Neural progenitor cell (in vitro differentiated cells): ENCODE data around the gene SMIM45.

ENCODE experiments used
- EZH2 ChIP-seq: fragments of 200-600 bp; sonication (generic); IDR thresholded peaks from 2 replicates; pipeline ENCODE4 v1.6.1; 2017; ENCODE audit warnings: antibody characterized with exemption, mild to moderate bottlenecking, moderate library complexity
- EZH2phosphoT487 ChIP-seq: fragments of 200-600 bp; sonication (generic); IDR thresholded peaks from 2 replicates; pipeline ENCODE4 v1.6.1; 2017; ENCODE audit warnings: antibody characterized with exemption
- TF ChIP-seq, protein P1 (sequence below): fragments of 200-600 bp; sonication (generic); IDR thresholded peaks from 2 replicates; pipeline ENCODE4 v1.5.1; 2017; ENCODE audit warnings: antibody characterized with exemption, mild to moderate bottlenecking

GRCh38 chr22:41948142-41948541 is 3.8 kb upstream of the SMIM45 start:
- TF ChIP-seq, protein P1, sequence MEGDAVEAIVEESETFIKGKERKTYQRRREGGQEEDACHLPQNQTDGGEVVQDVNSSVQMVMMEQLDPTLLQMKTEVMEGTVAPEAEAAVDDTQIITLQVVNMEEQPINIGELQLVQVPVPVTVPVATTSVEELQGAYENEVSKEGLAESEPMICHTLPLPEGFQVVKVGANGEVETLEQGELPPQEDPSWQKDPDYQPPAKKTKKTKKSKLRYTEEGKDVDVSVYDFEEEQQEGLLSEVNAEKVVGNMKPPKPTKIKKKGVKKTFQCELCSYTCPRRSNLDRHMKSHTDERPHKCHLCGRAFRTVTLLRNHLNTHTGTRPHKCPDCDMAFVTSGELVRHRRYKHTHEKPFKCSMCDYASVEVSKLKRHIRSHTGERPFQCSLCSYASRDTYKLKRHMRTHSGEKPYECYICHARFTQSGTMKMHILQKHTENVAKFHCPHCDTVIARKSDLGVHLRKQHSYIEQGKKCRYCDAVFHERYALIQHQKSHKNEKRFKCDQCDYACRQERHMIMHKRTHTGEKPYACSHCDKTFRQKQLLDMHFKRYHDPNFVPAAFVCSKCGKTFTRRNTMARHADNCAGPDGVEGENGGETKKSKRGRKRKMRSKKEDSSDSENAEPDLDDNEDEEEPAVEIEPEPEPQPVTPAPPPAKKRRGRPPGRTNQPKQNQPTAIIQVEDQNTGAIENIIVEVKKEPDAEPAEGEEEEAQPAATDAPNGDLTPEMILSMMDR = no peak
- no peak for TF ChIP-seq EZH2
- no peak for TF ChIP-seq EZH2phosphoT487
